Prostate gland (tissue), 2 donors: ENCODE results near the gene ATP6V1F.

Experiments
- POLR2A ChIP-seq: fragments of 450-650 bp; IDR thresholded peaks from one replicate; pipeline ENCODE4 v1.6.1; 2016; ENCODE audit warnings: antibody characterized with exemption, mild to moderate bottlenecking
- POLR2AphosphoS5 ChIP-seq: sonication (generic); formaldehyde crosslinking; IDR thresholded peaks from one replicate; pipeline ENCODE4 v1.6.1; 2017; ENCODE audit warnings: antibody characterized with exemption
- TF ChIP-seq, protein P1 (sequence below), 4 experiments: fragments of 200-600 bp in 2 of 4; fragments of 450-650 bp in 2 of 4; sonication (generic) in 2 of 4; IDR thresholded peaks; 1 replicate in 3 of 4; 2 replicates in 1 of 4; pipeline ENCODE4 v1.5.1; 2016 to 2019; ENCODE audit warnings: antibody characterized with exemption in 4 of 4, mild to moderate bottlenecking in 2 of 4, moderate library complexity in 2 of 4

DNA sequence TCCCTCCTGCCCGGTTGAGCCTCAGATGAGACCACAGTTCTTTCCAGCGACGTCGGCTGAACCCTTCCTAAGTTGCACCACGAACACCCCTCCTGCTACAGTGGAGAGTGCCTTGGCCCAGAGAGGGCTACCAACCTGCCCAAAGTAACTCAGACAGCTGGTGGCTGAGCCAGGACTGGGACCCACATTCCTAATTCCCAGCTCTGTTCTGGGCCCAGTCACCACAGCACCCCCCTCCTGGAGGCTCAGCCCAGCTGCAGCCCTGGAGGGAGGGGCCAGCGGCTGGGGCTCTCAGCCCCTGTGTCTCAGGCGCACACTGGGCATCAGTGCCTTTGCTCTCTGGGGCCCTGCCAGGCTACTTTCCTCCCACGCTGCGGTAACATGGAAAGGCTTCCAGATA lies 10.6 kb downstream of the ATP6V1F start:
- no peak for TF ChIP-seq POLR2A
- TF ChIP-seq, protein P1, sequence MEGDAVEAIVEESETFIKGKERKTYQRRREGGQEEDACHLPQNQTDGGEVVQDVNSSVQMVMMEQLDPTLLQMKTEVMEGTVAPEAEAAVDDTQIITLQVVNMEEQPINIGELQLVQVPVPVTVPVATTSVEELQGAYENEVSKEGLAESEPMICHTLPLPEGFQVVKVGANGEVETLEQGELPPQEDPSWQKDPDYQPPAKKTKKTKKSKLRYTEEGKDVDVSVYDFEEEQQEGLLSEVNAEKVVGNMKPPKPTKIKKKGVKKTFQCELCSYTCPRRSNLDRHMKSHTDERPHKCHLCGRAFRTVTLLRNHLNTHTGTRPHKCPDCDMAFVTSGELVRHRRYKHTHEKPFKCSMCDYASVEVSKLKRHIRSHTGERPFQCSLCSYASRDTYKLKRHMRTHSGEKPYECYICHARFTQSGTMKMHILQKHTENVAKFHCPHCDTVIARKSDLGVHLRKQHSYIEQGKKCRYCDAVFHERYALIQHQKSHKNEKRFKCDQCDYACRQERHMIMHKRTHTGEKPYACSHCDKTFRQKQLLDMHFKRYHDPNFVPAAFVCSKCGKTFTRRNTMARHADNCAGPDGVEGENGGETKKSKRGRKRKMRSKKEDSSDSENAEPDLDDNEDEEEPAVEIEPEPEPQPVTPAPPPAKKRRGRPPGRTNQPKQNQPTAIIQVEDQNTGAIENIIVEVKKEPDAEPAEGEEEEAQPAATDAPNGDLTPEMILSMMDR (IDR thresholded peaks at IDR 0.05) = no peak
- no peak for TF ChIP-seq POLR2AphosphoS5
